Measurements from ENCODE around the gene LRRFIP1. TPM values are rescaled to one million over a fixed set of nuclear protein-coding genes. Genes with fewer than 3 reads are reported as not detected.

The LRRFIP1 gene
- polyA plus RNA-seq, 2 donors: 58.9 to 69.5 TPM

GRCh38 chr2:237639052-237639835, 11.9 kb downstream of the LRRFIP1 start:
- no peaks in the 10 kb centered on the region for H3K4me1 ChIP-seq (ENCODE audit: control insufficient read depth in 2 of 2, insufficient read depth in 2 of 2, low read length in 1 of 2)
- no peaks in the 10 kb centered on the region for H3K36me3 ChIP-seq (ENCODE audit: control insufficient read depth in 2 of 2, insufficient read depth in 2 of 2, low read length in 1 of 2)
- H3K4me3 ChIP-seq (ENCODE audit: low read depth in 1 of 2, low read length in 2 of 2): no peak overlapping the region
- H3K27ac ChIP-seq (ENCODE audit: low read depth in 2 of 2, low read length in 1 of 2): no peak overlapping the region
- no peaks in the 10 kb centered on the region for H3K9me3 ChIP-seq (ENCODE audit: control insufficient read depth in 2 of 2, insufficient read depth in 1 of 2, low read depth in 1 of 2, low read length in 1 of 2)
- H3K27me3 ChIP-seq (ENCODE audit: control insufficient read depth in 1 of 2, insufficient read depth in 2 of 2, low read length in 2 of 2): no peaks in the 10 kb centered on the region
- 76 to 82% methylated on average over 11 of the region's 11 CpGs for WGBS, 2 donors

- H3K27me3 ChIP-seq (ENCODE audit: control insufficient read depth in 1 of 2, insufficient read depth in 2 of 2, low read length in 2 of 2): no peaks in the 10 kb centered on the region
- H3K4me1 ChIP-seq (ENCODE audit: control insufficient read depth in 2 of 2, insufficient read depth in 2 of 2, low read length in 1 of 2): no peaks in the 10 kb centered on the region
- H3K9me3 ChIP-seq (ENCODE audit: control insufficient read depth in 2 of 2, insufficient read depth in 1 of 2, low read depth in 1 of 2, low read length in 1 of 2): no peaks in the 10 kb centered on the region
- no peak overlapping the region for H3K27ac ChIP-seq (ENCODE audit: low read depth in 2 of 2, low read length in 1 of 2)
- WGBS, 2 donors: 87 to 89% methylated on average over 6 of the region's 6 CpGs
- no peaks in the 10 kb centered on the region for H3K36me3 ChIP-seq (ENCODE audit: control insufficient read depth in 2 of 2, insufficient read depth in 2 of 2, low read length in 1 of 2)
- no peak overlapping the region for H3K4me3 ChIP-seq (ENCODE audit: low read depth in 1 of 2, low read length in 2 of 2)
Measured at GRCh38 chr2:237639836-237640220, 12.4 kb downstream of the LRRFIP1 start.

GRCh38 chr2:237640493-237640998, 13.2 kb downstream of the LRRFIP1 start:
- Histone ChIP-seq H3K36me3 (ENCODE audit: control insufficient read depth in 2 of 2, insufficient read depth in 2 of 2, low read length in 1 of 2) (no peaks in the 10 kb centered on the region), H3K4me1 (ENCODE audit: control insufficient read depth in 2 of 2, insufficient read depth in 2 of 2, low read length in 1 of 2) (no peaks in the 10 kb centered on the region), H3K27me3 (ENCODE audit: control insufficient read depth in 1 of 2, insufficient read depth in 2 of 2, low read length in 2 of 2) (no peaks in the 10 kb centered on the region), H3K9me3 (ENCODE audit: control insufficient read depth in 2 of 2, insufficient read depth in 1 of 2, low read depth in 1 of 2, low read length in 1 of 2) (no peaks in the 10 kb centered on the region), H3K4me3 (ENCODE audit: low read depth in 1 of 2, low read length in 2 of 2) (no peak overlapping the region), H3K27ac (ENCODE audit: low read depth in 2 of 2, low read length in 1 of 2) (no peak overlapping the region)
- 89 to 92% methylated on average over 12 of the region's 12 CpGs for WGBS, 2 donors

GRCh38 chr2:237642038-237642734, 14.8 kb downstream of the LRRFIP1 start:
- H3K27me3 ChIP-seq (ENCODE audit: control insufficient read depth in 1 of 2, insufficient read depth in 2 of 2, low read length in 2 of 2): no peaks in the 10 kb centered on the region
- 97% methylated on average over 12 of the region's 12 CpGs for WGBS, 2 donors
- no peak overlapping the region for H3K4me3 ChIP-seq (ENCODE audit: low read depth in 1 of 2, low read length in 2 of 2)
- no peaks in the 10 kb centered on the region for H3K36me3 ChIP-seq (ENCODE audit: control insufficient read depth in 2 of 2, insufficient read depth in 2 of 2, low read length in 1 of 2)
- no peak overlapping the region for H3K27ac ChIP-seq (ENCODE audit: low read depth in 2 of 2, low read length in 1 of 2)
- no peaks in the 10 kb centered on the region for H3K4me1 ChIP-seq (ENCODE audit: control insufficient read depth in 2 of 2, insufficient read depth in 2 of 2, low read length in 1 of 2)
- H3K9me3 ChIP-seq (ENCODE audit: control insufficient read depth in 2 of 2, insufficient read depth in 1 of 2, low read depth in 1 of 2, low read length in 1 of 2): no peaks in the 10 kb centered on the region

- Histone ChIP-seq H3K9me3 (ENCODE audit: control insufficient read depth in 2 of 2, insufficient read depth in 1 of 2, low read depth in 1 of 2, low read length in 1 of 2) (peaks cover 0 to 3% of the 10 kb centered on the region in 2 donors), H3K27me3 (ENCODE audit: control insufficient read depth in 1 of 2, insufficient read depth in 2 of 2, low read length in 2 of 2) (no peaks in the 10 kb centered on the region), H3K4me1 (ENCODE audit: control insufficient read depth in 2 of 2, insufficient read depth in 2 of 2, low read length in 1 of 2) (no peaks in the 10 kb centered on the region), H3K4me3 (ENCODE audit: low read depth in 1 of 2, low read length in 2 of 2) (no peak overlapping the region), H3K36me3 (ENCODE audit: control insufficient read depth in 2 of 2, insufficient read depth in 2 of 2, low read length in 1 of 2) (no peaks in the 10 kb centered on the region), H3K27ac (ENCODE audit: low read depth in 2 of 2, low read length in 1 of 2) (no peak overlapping the region)
- 92 to 96% methylated on average over 13 of the region's 13 CpGs for WGBS, 2 donors
Measured at GRCh38 chr2:237643066-237643465, 15.7 kb downstream of the LRRFIP1 start.

- 89 to 93% methylated on average over 14 of the region's 14 CpGs for WGBS, 2 donors
- no peaks in the 10 kb centered on the region for H3K27me3 ChIP-seq (ENCODE audit: control insufficient read depth in 1 of 2, insufficient read depth in 2 of 2, low read length in 2 of 2)
- no peak overlapping the region for H3K4me3 ChIP-seq (ENCODE audit: low read depth in 1 of 2, low read length in 2 of 2)
- no peaks in the 10 kb centered on the region for H3K36me3 ChIP-seq (ENCODE audit: control insufficient read depth in 2 of 2, insufficient read depth in 2 of 2, low read length in 1 of 2)
- H3K27ac ChIP-seq (ENCODE audit: low read depth in 2 of 2, low read length in 1 of 2): no peak overlapping the region
- H3K9me3 ChIP-seq (ENCODE audit: control insufficient read depth in 2 of 2, insufficient read depth in 1 of 2, low read depth in 1 of 2, low read length in 1 of 2): peaks cover 0 to 3% of the 10 kb centered on the region in 2 donors
- no peaks in the 10 kb centered on the region for H3K4me1 ChIP-seq (ENCODE audit: control insufficient read depth in 2 of 2, insufficient read depth in 2 of 2, low read length in 1 of 2)
Measured at GRCh38 chr2:237643582-237644380, 16.4 kb downstream of the LRRFIP1 start.

- Histone ChIP-seq H3K27me3 (ENCODE audit: control insufficient read depth in 1 of 2, insufficient read depth in 2 of 2, low read length in 2 of 2) (no peaks in the 10 kb centered on the region), H3K4me1 (ENCODE audit: control insufficient read depth in 2 of 2, insufficient read depth in 2 of 2, low read length in 1 of 2) (no peaks in the 10 kb centered on the region), H3K36me3 (ENCODE audit: control insufficient read depth in 2 of 2, insufficient read depth in 2 of 2, low read length in 1 of 2) (no peaks in the 10 kb centered on the region), H3K9me3 (ENCODE audit: control insufficient read depth in 2 of 2, insufficient read depth in 1 of 2, low read depth in 1 of 2, low read length in 1 of 2) (peaks cover 0 to 3% of the 10 kb centered on the region in 2 donors), H3K27ac (ENCODE audit: low read depth in 2 of 2, low read length in 1 of 2) (no peak overlapping the region), H3K4me3 (ENCODE audit: low read depth in 1 of 2, low read length in 2 of 2) (no peak overlapping the region)
- WGBS, 2 donors: 91 to 98% methylated on average over 5 of the region's 5 CpGs
Measured at GRCh38 chr2:237644381-237644703, 17.0 kb downstream of the LRRFIP1 start.

- Histone ChIP-seq H3K27me3 (ENCODE audit: control insufficient read depth in 1 of 2, insufficient read depth in 2 of 2, low read length in 2 of 2) (no peaks in the 10 kb centered on the region), H3K4me1 (ENCODE audit: control insufficient read depth in 2 of 2, insufficient read depth in 2 of 2, low read length in 1 of 2) (no peaks in the 10 kb centered on the region), H3K27ac (ENCODE audit: low read depth in 2 of 2, low read length in 1 of 2) (no peak overlapping the region), H3K9me3 (ENCODE audit: control insufficient read depth in 2 of 2, insufficient read depth in 1 of 2, low read depth in 1 of 2, low read length in 1 of 2) (peaks cover 0 to 3% of the 10 kb centered on the region in 2 donors), H3K4me3 (ENCODE audit: low read depth in 1 of 2, low read length in 2 of 2) (no peak overlapping the region), H3K36me3 (ENCODE audit: control insufficient read depth in 2 of 2, insufficient read depth in 2 of 2, low read length in 1 of 2) (no peaks in the 10 kb centered on the region)
- 87 to 90% methylated on average over 8 of the region's 8 CpGs for WGBS, 2 donors
Measured at GRCh38 chr2:237645261-237645660, 17.9 kb downstream of the LRRFIP1 start.

- no peaks in the 10 kb centered on the region for H3K27me3 ChIP-seq (ENCODE audit: control insufficient read depth in 1 of 2, insufficient read depth in 2 of 2, low read length in 2 of 2)
- no peak overlapping the region for H3K4me3 ChIP-seq (ENCODE audit: low read depth in 1 of 2, low read length in 2 of 2)
- no peaks in the 10 kb centered on the region for H3K4me1 ChIP-seq (ENCODE audit: control insufficient read depth in 2 of 2, insufficient read depth in 2 of 2, low read length in 1 of 2)
- H3K9me3 ChIP-seq (ENCODE audit: control insufficient read depth in 2 of 2, insufficient read depth in 1 of 2, low read depth in 1 of 2, low read length in 1 of 2): peaks cover 0 to 3% of the 10 kb centered on the region in 2 donors
- WGBS, 2 donors: 89 to 90% methylated on average over 17 to 20 of the region's 20 CpGs
- no peak overlapping the region for H3K27ac ChIP-seq (ENCODE audit: low read depth in 2 of 2, low read length in 1 of 2)
- H3K36me3 ChIP-seq (ENCODE audit: control insufficient read depth in 2 of 2, insufficient read depth in 2 of 2, low read length in 1 of 2): no peaks in the 10 kb centered on the region
Measured at GRCh38 chr2:237647176-237648015, 20.0 kb downstream of the LRRFIP1 start.
